HG03432 (cell line): ENCODE measurements around the gene ZBTB45.
"Not testable (repeated sequence)": the region's sequence is repeated elsewhere in the genome, so short reads cannot be mapped to it uniquely, and the experiment has no call there.

Experiments used
- ATAC-seq: cut with Tn5 transposase; IDR thresholded peaks from one replicate; pipeline ENCODE4 v1.9.1; 2021; ENCODE audit warnings: mild to moderate bottlenecking, moderate library complexity; ENCODE audit not compliant: unreplicated experiment

Gene ZBTB45

GRCh38 chr19:58513213-58513693, 6.4 kb downstream of the ZBTB45 start:
- no peak for ATAC-seq

- ATAC-seq, result no peak
Measured at GRCh38 chr19:58511353-58512208, 8.0 kb downstream of the ZBTB45 start, which contains the start of gene SLC27A5. SLC27A5 (minus strand) TSS chr19:58511992; CDS start chr19:58511955, 37 bp downstream.

GRCh38 chr19:58510084-58510862, 9.3 kb downstream of the ZBTB45 start:
- ATAC-seq, result no peak

- ATAC-seq, result no peak
Measured at GRCh38 chr19:58509731-58510083, 9.9 kb downstream of the ZBTB45 start.

GRCh38 chr19:58507602-58508223, 11.9 kb downstream of the ZBTB45 start:
- ATAC-seq, result not testable (repeated sequence)

GRCh38 chr19:58500242-58500641, 19.4 kb downstream of the ZBTB45 start:
- ATAC-seq, result no peak

GRCh38 chr19:58499021-58499927, 20.3 kb downstream of the ZBTB45 start:
- peak; percentile 88 for ATAC-seq

- no peak for ATAC-seq
Measured at GRCh38 chr19:58498316-58499020, 21.1 kb downstream of the ZBTB45 start.

GRCh38 chr19:58497634-58498170, 21.9 kb downstream of the ZBTB45 start:
- ATAC-seq, result no peak

- ATAC-seq, result no peak
Measured at GRCh38 chr19:58492265-58492664, 27.3 kb downstream of the ZBTB45 start.

- ATAC-seq, result no peak
Measured at GRCh38 chr19:58491393-58491792, 28.2 kb downstream of the ZBTB45 start.

GRCh38 chr19:58484349-58484748, 35.3 kb downstream of the ZBTB45 start:
- not testable (repeated sequence) for ATAC-seq

- no peak for ATAC-seq
Measured at GRCh38 chr19:58483776-58484175, 35.8 kb downstream of the ZBTB45 start.

- ATAC-seq, result no peak
Measured at GRCh38 chr19:58482372-58482771, 37.2 kb downstream of the ZBTB45 start.

GRCh38 chr19:58480831-58481230, 38.8 kb downstream of the ZBTB45 start:
- ATAC-seq, result no peak

GRCh38 chr19:58480481-58480830, 39.2 kb downstream of the ZBTB45 start:
- no peak for ATAC-seq

GRCh38 chr19:58479736-58480480, 39.7 kb downstream of the ZBTB45 start:
- ATAC-seq, result no peak

GRCh38 chr19:58479303-58479702, 40.3 kb downstream of the ZBTB45 start:
- ATAC-seq, result no peak

- no peak for ATAC-seq
Measured at GRCh38 chr19:58477871-58478270, 41.7 kb downstream of the ZBTB45 start.
